HEK293 (cell line): ENCODE data around the gene DENND10.
"Not testable (repeated sequence)": the region's sequence is repeated elsewhere in the genome, so short reads cannot be mapped to it uniquely, and the experiment has no call there.

Experiments
- CTCF ChIA-PET: fragments of 350-600 bp; formaldehyde crosslinking; extraction: SDS; loops from one replicate; lab custom pipeline; 2021; ENCODE audit warnings: antibody characterized with exemption; lab: Yijun Ruan, JAX
- POLR2A ChIA-PET: fragments of 300-600 bp; formaldehyde crosslinking; extraction: SDS; loops from one replicate; lab custom pipeline; 2020; ENCODE audit warnings: antibody characterized with exemption, inconsistent platforms; lab: Yijun Ruan, JAX
- H3K27ac ChIP-seq: fragments of 200-500 bp; sonication (Bioruptor generic); 2 replicates; pipeline ENCODE4 v1.5.1; 2014; ENCODE audit warnings: low read depth, low read length, control low read depth, inconsistent platforms; ENCODE audit errors: extremely low read depth
- H3K36me3 ChIP-seq, 2 experiments: fragments of 200-500 bp in 1 of 2; sonication (Bioruptor generic) in 1 of 2; 1 replicate in 1 of 2; 2 replicates in 1 of 2; pipeline ENCODE4 v1.5.1; 2014 to 2017; ENCODE audit warnings: inconsistent platforms in 2 of 2, low read length in 2 of 2; ENCODE audit not compliant: control insufficient read depth in 2 of 2, insufficient read depth in 1 of 2
- H3K4me1 ChIP-seq: fragments of 200-500 bp; sonication (Bioruptor generic); 2 replicates; pipeline ENCODE4 v1.5.1; 2014; ENCODE audit warnings: mild to moderate bottlenecking, low read length, inconsistent platforms; ENCODE audit not compliant: control insufficient read depth, insufficient read depth
- H3K4me3 ChIP-seq: 2 replicates; pipeline ENCODE4 v1.5.1; 2011; ENCODE audit warnings: low read depth, mild to moderate bottlenecking, control low read depth, low read length, moderate library complexity
- H3K9me3 ChIP-seq: fragments of 200-500 bp; sonication (Bioruptor generic); 2 replicates; pipeline ENCODE4 v1.5.1; 2014; ENCODE audit warnings: low read depth, low read length, inconsistent platforms; ENCODE audit not compliant: control insufficient read depth, insufficient read depth
- EGR2 ChIP-seq: fragments of 450-650 bp; formaldehyde crosslinking; IDR thresholded peaks from 2 replicates; pipeline ENCODE4 v1.5.1; 2016; ENCODE audit warnings: low read depth, missing biosample characterization, missing genetic modification characterization
- ELK4 ChIP-seq: IDR thresholded peaks from 2 replicates; pipeline ENCODE4 v1.6.1; 2011; ENCODE audit warnings: mild to moderate bottlenecking, low read depth, low read length, borderline replicate concordance
- ZBTB48 ChIP-seq: fragments of 450-650 bp; formaldehyde crosslinking; IDR thresholded peaks from 2 replicates; pipeline ENCODE4 v1.5.1; 2016; ENCODE audit warnings: missing biosample characterization, missing genetic modification characterization
- ZBTB8A ChIP-seq: fragments of 450-650 bp; formaldehyde crosslinking; IDR thresholded peaks from 2 replicates; pipeline ENCODE4 v1.5.1; 2016; ENCODE audit warnings: missing biosample characterization, missing genetic modification characterization
- ZFHX2 ChIP-seq: fragments of 450-650 bp; formaldehyde crosslinking; conservative IDR thresholded peaks from 2 replicates; pipeline ENCODE4 v1.5.1; 2016; ENCODE audit warnings: missing biosample characterization, missing genetic modification characterization
- ZNF114 ChIP-seq: fragments of 450-650 bp; formaldehyde crosslinking; IDR thresholded peaks from 2 replicates; pipeline ENCODE4 v1.5.0; 2017; ENCODE audit warnings: missing biosample characterization, missing genetic modification characterization
- ZNF184 ChIP-seq: fragments of 450-650 bp; IDR thresholded peaks from 2 replicates; pipeline ENCODE4 v1.5.1; 2018; ENCODE audit warnings: missing biosample characterization, mild to moderate bottlenecking, missing genetic modification characterization
- ZNF404 ChIP-seq: fragments of 450-650 bp; formaldehyde crosslinking; IDR thresholded peaks from 2 replicates; pipeline ENCODE4 v1.5.1; 2017; ENCODE audit warnings: missing biosample characterization, missing genetic modification characterization
- ZNF623 ChIP-seq: fragments of 450-650 bp; formaldehyde crosslinking; IDR thresholded peaks from 2 replicates; pipeline ENCODE4 v1.5.1; 2016; ENCODE audit warnings: missing biosample characterization, missing genetic modification characterization
- ZNF654 ChIP-seq: fragments of 450-650 bp; formaldehyde crosslinking; IDR thresholded peaks from 2 replicates; pipeline ENCODE4 v1.5.1; 2016; ENCODE audit warnings: low read depth, missing biosample characterization, missing genetic modification characterization
- ZNF692 ChIP-seq: fragments of 450-650 bp; formaldehyde crosslinking; IDR thresholded peaks from 2 replicates; pipeline ENCODE4 v1.5.1; 2016; ENCODE audit warnings: missing biosample characterization, missing genetic modification characterization
- ZNF843 ChIP-seq: fragments of 450-650 bp; formaldehyde crosslinking; IDR thresholded peaks from 2 replicates; pipeline ENCODE4 v1.5.1; 2016; ENCODE audit warnings: missing biosample characterization, missing genetic modification characterization
- TF ChIP-seq, protein P1 (sequence below): fragments of 450-650 bp; formaldehyde crosslinking; IDR thresholded peaks from 2 replicates; pipeline ENCODE4 v1.5.1; 2016; ENCODE audit warnings: missing biosample characterization, missing genetic modification characterization
- TF ChIP-seq, protein P2 (sequence below): fragments of 450-650 bp; formaldehyde crosslinking; IDR thresholded peaks from 2 replicates; pipeline ENCODE4 v1.5.1; 2016; ENCODE audit warnings: missing biosample characterization, missing genetic modification characterization

DENND10 gene

GRCh38 chr10:119178372-119179119 lies 74.6 kb downstream of the DENND10 start, which contains the start of gene PRDX3 (continued):
- peak; percentile 72; the same call in 1 of the 2 replicates for TF ChIP-seq ZNF692 (tag by site-specific recombination)
- peak; percentile 60 for TF ChIP-seq ZBTB48 (tag by site-specific recombination)
- TF ChIP-seq ZNF184 = no peak
- TF ChIP-seq ZNF404 (tag by site-specific recombination) = no peak
- TF ChIP-seq ZNF654 = no peak
- no peak for TF ChIP-seq ZNF623 (tag by site-specific recombination)
- TF ChIP-seq, protein P1, sequence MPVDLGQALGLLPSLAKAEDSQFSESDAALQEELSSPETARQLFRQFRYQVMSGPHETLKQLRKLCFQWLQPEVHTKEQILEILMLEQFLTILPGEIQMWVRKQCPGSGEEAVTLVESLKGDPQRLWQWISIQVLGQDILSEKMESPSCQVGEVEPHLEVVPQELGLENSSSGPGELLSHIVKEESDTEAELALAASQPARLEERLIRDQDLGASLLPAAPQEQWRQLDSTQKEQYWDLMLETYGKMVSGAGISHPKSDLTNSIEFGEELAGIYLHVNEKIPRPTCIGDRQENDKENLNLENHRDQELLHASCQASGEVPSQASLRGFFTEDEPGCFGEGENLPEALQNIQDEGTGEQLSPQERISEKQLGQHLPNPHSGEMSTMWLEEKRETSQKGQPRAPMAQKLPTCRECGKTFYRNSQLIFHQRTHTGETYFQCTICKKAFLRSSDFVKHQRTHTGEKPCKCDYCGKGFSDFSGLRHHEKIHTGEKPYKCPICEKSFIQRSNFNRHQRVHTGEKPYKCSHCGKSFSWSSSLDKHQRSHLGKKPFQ = no peak
- TF ChIP-seq, protein P2, sequence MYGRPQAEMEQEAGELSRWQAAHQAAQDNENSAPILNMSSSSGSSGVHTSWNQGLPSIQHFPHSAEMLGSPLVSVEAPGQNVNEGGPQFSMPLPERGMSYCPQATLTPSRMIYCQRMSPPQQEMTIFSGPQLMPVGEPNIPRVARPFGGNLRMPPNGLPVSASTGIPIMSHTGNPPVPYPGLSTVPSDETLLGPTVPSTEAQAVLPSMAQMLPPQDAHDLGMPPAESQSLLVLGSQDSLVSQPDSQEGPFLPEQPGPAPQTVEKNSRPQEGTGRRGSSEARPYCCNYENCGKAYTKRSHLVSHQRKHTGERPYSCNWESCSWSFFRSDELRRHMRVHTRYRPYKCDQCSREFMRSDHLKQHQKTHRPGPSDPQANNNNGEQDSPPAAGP (tag by site-specific recombination) = peak; percentile 73; the same call in 1 of the 2 replicates
- TF ChIP-seq ZNF114 = no peak
- TF ChIP-seq ZBTB8A (tag by site-specific recombination) = peak; percentile 73

- ChIA-PET POLR2A (interaction anchor here (0.6 kb wide), 1 partner anchor 99 kb away, joined by 3 read pairs; no protein-coding TSS in a partner anchor), CTCF (interaction anchor here (0.7 to 1.3 kb wide), 3 partner anchors 13 to 25 kb away, joined by 3 to 4 read pairs (median 3); no protein-coding TSS in a partner anchor)
- H3K4me1 ChIP-seq = not testable (repeated sequence)
Measured at GRCh38 chr10:119180850-119181400, 77.0 kb downstream of the DENND10 start.

GRCh38 chr10:119183664-119184412 lies 79.9 kb downstream of the DENND10 start:
- ChIA-PET POLR2A (no interaction called here), CTCF (interaction anchor here (0.7 kb wide), 1 partner anchor 15 kb away, joined by 6 read pairs; no protein-coding TSS in a partner anchor)
- TF ChIP-seq ELK4 (no peak), ZNF843 (tag by site-specific recombination) (no peak), EGR2 (tag by site-specific recombination) (peak; percentile 43; the same call in 1 of the 2 replicates), ZFHX2 (tag by site-specific recombination) (peak; percentile 66)
- H3K4me3 ChIP-seq = no peak overlapping the region
- no peaks in the 10 kb centered on the region for H3K36me3 ChIP-seq
- no peaks in the 10 kb centered on the region for H3K9me3 ChIP-seq
- H3K4me1 ChIP-seq = 0 out of 2 replicates have a peak, but pooled peaks cover 3% of the 10 kb centered on the region
- no peak overlapping the region for H3K27ac ChIP-seq

More at GRCh38 chr10:119180850-119181400, 77.0 kb downstream of the DENND10 start:
- not testable (repeated sequence) for H3K27ac ChIP-seq, H3K4me3 ChIP-seq, H3K9me3 ChIP-seq
- H3K36me3 ChIP-seq = peaks cover 2 to 14% of the 10 kb centered on the region in 2 experiments
